CD4-positive, CD25-positive, alpha-beta regulatory T cell (primary cell): ENCODE data around the gene GPATCH4. TPM values are rescaled to one million over a fixed set of nuclear protein-coding genes. Genes with fewer than 3 reads are reported as not detected.
A peak's percentile ranks its signal among the peaks of the same experiment; 100 is the strongest.

ENCODE experiments used
- ATAC-seq, 2 donors: fragments of 150-1000 bp; cut with Tn5 transposase; one replicate each; pipeline ENCODE4 v1.10.0; 2021; ENCODE audit warnings: low read depth in 2 of 2, moderate number of reproducible peaks in 2 of 2, moderate library complexity in 1 of 2
- DNase-seq, 3 donors: peaks; one replicate each; pipeline versions ENCODE4 v3.0.0 to v3.0.0-alpha.2; 2012 to 2022; ENCODE audit warnings: mixed read lengths in 1 of 3
- H3K27ac ChIP-seq: one replicate; pipeline ENCODE4 v1.7.0; 2013; ENCODE audit warnings: mild to moderate bottlenecking, low read length; ENCODE audit not compliant: insufficient read depth, poor library complexity, severe bottlenecking
- H3K27me3 ChIP-seq: one replicate; pipeline ENCODE4 v1.7.0; 2013; ENCODE audit warnings: low read length; ENCODE audit not compliant: control insufficient read depth, insufficient read depth
- H3K36me3 ChIP-seq: one replicate; pipeline ENCODE4 v1.7.0; 2013; ENCODE audit warnings: mild to moderate bottlenecking, low read length, moderate library complexity; ENCODE audit not compliant: control insufficient read depth, insufficient read depth
- H3K4me1 ChIP-seq: 2 replicates; pipeline ENCODE4 v1.7.0; 2013; ENCODE audit warnings: mild to moderate bottlenecking, low read length; ENCODE audit not compliant: insufficient read depth, control insufficient read depth, poor library complexity, severe bottlenecking
- H3K4me3 ChIP-seq: one replicate; pipeline ENCODE4 v1.7.0; 2013; ENCODE audit warnings: low read depth, mild to moderate bottlenecking, low read length, moderate library complexity
- H3K9me3 ChIP-seq, 2 experiments: 1 replicate in 1 of 2; 2 replicates in 1 of 2; pipeline ENCODE4 v1.7.0; 2013; ENCODE audit warnings: low read length in 2 of 2, mild to moderate bottlenecking in 1 of 2, moderate library complexity in 1 of 2; ENCODE audit not compliant: control insufficient read depth in 2 of 2
- H3K27ac Mint-ChIP-seq, 3 donors: one replicate each; pipeline ENCODE4 v1.8.0; 2020 to 2022; ENCODE audit warnings: mild to moderate bottlenecking in 3 of 3, mixed read lengths in 3 of 3, moderate library complexity in 2 of 3
- H3K27me3 Mint-ChIP-seq: one replicate; pipeline ENCODE4 v1.8.0; 2022; ENCODE audit warnings: mild to moderate bottlenecking, mixed read lengths
- H3K36me3 Mint-ChIP-seq: one replicate; pipeline ENCODE4 v1.8.0; 2020; ENCODE audit warnings: mixed read lengths
- H3K4me1 Mint-ChIP-seq, 4 donors: one replicate each; pipeline ENCODE4 v1.8.0; 2020 to 2022; ENCODE audit warnings: mixed read lengths in 4 of 4, mild to moderate bottlenecking in 1 of 4
- H3K4me3 Mint-ChIP-seq, 4 donors: one replicate each; pipeline ENCODE4 v1.8.0; 2020 to 2022; ENCODE audit warnings: mild to moderate bottlenecking in 4 of 4, mixed read lengths in 4 of 4, moderate library complexity in 3 of 4
- H3K9me3 Mint-ChIP-seq, 7 donors: one replicate each; pipeline ENCODE4 v1.8.0; 2020 to 2022; ENCODE audit warnings: mixed read lengths in 7 of 7, mild to moderate bottlenecking in 3 of 7, moderate library complexity in 2 of 7
- polyA plus RNA-seq, 4 donors: library from polyadenylated mRNA; unstranded; fragments of 300-500 nt; fragmentation: Illumina TruSeq; gene quantifications; one replicate each; pipeline ENCODE4 v1.2.3, GENCODE V29; 2021
- total RNA-seq: library from RNA; stranded (reverse); gene quantifications from one replicate; pipeline ENCODE4 v1.2.3, GENCODE V29; 2022

GPATCH4 gene
- total and polyA plus RNA-seq, 5 donors from 2014 or later: 20.2 to 34.6 (median 27.6) TPM

DNA sequence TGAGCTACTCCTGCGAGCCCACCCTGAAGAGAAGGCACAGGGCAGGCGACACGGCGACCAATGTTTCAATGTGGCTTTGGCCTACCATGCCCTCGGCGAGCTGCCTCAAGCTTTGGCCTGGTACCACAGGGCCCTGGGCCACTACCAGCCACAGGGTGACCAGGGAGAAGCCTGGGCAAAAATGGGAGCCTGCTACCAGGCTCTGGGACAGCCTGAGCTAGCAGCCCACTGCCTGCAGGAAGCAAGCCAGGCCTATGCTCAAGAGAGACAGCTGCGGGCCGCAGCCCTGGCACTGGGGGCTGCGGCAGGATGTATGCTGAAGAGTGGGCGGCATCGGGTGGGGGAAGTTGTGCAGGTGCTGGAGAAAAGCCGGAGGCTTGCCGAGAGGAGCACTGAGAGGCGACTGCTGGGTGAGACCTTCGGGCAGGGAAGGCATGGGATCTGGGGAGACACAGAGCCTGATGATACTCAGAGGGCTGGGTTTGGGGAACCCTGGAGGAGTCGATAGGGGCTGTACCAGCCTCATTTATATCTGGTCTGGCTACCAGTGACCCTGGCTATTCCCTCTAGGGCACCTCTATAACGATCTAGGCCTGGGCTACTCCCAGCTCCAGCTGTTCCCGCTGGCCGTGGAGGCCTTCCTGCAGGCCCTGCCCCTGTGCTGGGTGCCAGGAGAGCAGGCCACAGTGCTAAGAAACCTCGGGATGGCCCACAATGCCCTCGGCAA, 19.5 kb downstream of the GPATCH4 start:
- peaks cover 5% of the 10 kb centered on the region for H3K4me1 ChIP-seq
- H3K9me3 ChIP-seq: no peaks in the 10 kb centered on the region
- no peaks in the 10 kb centered on the region for H3K27me3 ChIP-seq
- peak; percentile 53 to 68 for ATAC-seq
- no peaks in the 10 kb centered on the region for H3K27me3 Mint-ChIP-seq
- no peak overlapping the region for H3K4me3 ChIP-seq
- H3K27ac Mint-ChIP-seq: peak overlapping the region; percentile 88 to 93 (median 89)
- no peaks in the 10 kb centered on the region for H3K36me3 ChIP-seq
- H3K36me3 Mint-ChIP-seq: no peaks in the 10 kb centered on the region
- peak in 1 of 3 donors; percentile 65 for DNase-seq
- H3K9me3 Mint-ChIP-seq: no peaks in the 10 kb centered on the region
- peaks cover 2 to 12% (median 8%) of the 10 kb centered on the region in 4 donors for H3K4me1 Mint-ChIP-seq
- peak overlapping the region; percentile 81 to 88 (median 84) for H3K4me3 Mint-ChIP-seq
- H3K27ac ChIP-seq: no peak overlapping the region

DNA sequence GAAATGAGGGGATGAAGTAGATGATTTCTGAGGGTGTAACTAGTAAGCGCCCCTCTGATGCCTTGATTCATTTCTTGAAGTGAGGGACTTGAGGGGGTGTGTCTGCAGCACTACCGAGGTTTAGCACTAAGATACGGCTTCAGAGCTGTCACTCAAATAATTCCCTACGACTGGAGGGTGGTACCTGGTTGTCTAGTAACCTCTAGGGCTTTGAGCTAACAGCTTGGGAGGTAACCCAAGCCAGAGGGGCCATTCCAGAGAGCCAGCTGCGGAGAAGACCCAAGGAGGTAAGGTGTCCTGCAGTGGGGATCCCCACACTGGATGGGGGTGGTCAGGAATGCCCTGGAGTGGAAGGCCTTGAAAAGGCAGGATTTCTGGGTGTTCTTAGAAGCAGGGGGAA, 21.8 kb downstream of the GPATCH4 start, which contains the start of gene TTC24:
TSS of gene TTC24 (plus strand) at position 252 of the 400 bp plus-strand sequence. CDS start 1,642 bp downstream, outside the sequence.
- DNase-seq (no peak), ATAC-seq (no peak)
- Histone ChIP-seq H3K9me3 (no peaks in the 10 kb centered on the region), H3K36me3 (no peaks in the 10 kb centered on the region), H3K4me3 (no peak within 1 kb of the TSS), H3K4me1 (peaks cover 5% of the 10 kb centered on the region), H3K27ac (no peak within 1 kb of the TSS), H3K27me3 (peaks cover 2% of the 10 kb centered on the region)
- peaks cover 2 to 12% (median 8%) of the 10 kb centered on the region in 4 donors for H3K4me1 Mint-ChIP-seq
- H3K36me3 Mint-ChIP-seq: no peaks in the 10 kb centered on the region
- peaks cover 6% of the 10 kb centered on the region for H3K27me3 Mint-ChIP-seq
- H3K9me3 Mint-ChIP-seq: no peaks in the 10 kb centered on the region
- peak within 1 kb of the TSS in 1 of 3 donors; percentile 32 for H3K27ac Mint-ChIP-seq
- no peak within 1 kb of the TSS for H3K4me3 Mint-ChIP-seq

DNA sequence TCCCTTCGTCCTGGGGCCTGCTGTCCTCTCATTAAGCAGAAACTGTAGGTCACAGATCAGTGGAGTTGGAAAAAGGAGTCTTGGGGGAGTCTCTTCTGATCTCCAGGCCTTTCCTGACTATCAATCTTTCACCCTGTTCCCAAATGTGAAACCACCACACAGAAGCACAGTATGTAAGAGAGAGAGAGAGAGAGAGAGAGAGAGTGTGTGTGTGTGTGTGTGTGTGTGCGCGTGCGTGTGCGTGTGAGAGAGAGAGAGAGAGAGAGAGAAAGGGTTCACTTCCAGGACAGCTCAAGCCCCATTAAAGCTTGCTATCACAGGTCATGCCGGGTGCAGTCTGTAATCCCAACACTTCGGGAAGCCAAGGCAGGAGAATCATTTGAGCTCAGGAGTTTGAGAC, 23.2 kb downstream of the GPATCH4 start:
- peaks cover 0 to 10% (median 4%) of the 10 kb centered on the region in 4 donors for H3K4me1 Mint-ChIP-seq
- H3K27ac Mint-ChIP-seq: peak overlapping the region in 1 of 3 donors; percentile 79
- Histone ChIP-seq H3K4me1 (no peaks in the 10 kb centered on the region), H3K27ac (no peak overlapping the region), H3K27me3 (peaks cover 2% of the 10 kb centered on the region), H3K36me3 (no peaks in the 10 kb centered on the region), H3K4me3 (no peak overlapping the region), H3K9me3 (no peaks in the 10 kb centered on the region)
- H3K36me3 Mint-ChIP-seq: no peaks in the 10 kb centered on the region
- DNase-seq: no peak
- ATAC-seq: no peak
- H3K9me3 Mint-ChIP-seq: no peaks in the 10 kb centered on the region
- peaks cover 12% of the 10 kb centered on the region for H3K27me3 Mint-ChIP-seq
- H3K4me3 Mint-ChIP-seq: peak overlapping the region in 1 of 4 donors; percentile 28

DNA sequence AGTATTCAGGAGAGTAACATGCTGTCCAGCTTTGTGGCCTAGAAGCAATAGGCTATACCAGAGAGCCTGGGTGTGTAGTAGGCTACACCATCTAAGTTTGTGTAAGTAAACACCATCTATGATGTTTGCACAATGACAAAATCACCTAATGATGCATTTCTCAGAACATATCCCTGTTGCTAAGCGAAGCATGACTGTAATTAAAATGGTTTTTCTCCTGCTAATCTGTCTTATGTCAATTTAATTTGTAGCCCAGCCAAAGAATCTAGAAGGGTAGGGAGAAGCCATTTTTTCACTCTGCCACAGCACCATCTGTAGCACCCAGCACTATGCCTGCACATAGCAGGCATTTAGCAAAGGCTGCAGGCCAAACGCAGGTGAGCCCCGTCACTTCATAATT, 23.7 kb downstream of the GPATCH4 start:
- Histone ChIP-seq H3K27me3 (peaks cover 6% of the 10 kb centered on the region), H3K36me3 (no peaks in the 10 kb centered on the region), H3K4me3 (no peak overlapping the region), H3K4me1 (peaks cover 2% of the 10 kb centered on the region), H3K27ac (no peak overlapping the region), H3K9me3 (no peaks in the 10 kb centered on the region)
- ATAC-seq (no peak), DNase-seq (no peak)
- Mint-ChIP-seq H3K9me3 (peaks cover 0 to 4% (median 0%) of the 10 kb centered on the region in 7 donors), H3K4me1 (peaks cover under 1 to 14% (median 7%) of the 10 kb centered on the region in 4 donors), H3K4me3 (no peak overlapping the region), H3K27me3 (peaks cover 17% of the 10 kb centered on the region), H3K36me3 (no peaks in the 10 kb centered on the region), H3K27ac (peak overlapping the region in 1 of 3 donors; percentile 79)

DNA sequence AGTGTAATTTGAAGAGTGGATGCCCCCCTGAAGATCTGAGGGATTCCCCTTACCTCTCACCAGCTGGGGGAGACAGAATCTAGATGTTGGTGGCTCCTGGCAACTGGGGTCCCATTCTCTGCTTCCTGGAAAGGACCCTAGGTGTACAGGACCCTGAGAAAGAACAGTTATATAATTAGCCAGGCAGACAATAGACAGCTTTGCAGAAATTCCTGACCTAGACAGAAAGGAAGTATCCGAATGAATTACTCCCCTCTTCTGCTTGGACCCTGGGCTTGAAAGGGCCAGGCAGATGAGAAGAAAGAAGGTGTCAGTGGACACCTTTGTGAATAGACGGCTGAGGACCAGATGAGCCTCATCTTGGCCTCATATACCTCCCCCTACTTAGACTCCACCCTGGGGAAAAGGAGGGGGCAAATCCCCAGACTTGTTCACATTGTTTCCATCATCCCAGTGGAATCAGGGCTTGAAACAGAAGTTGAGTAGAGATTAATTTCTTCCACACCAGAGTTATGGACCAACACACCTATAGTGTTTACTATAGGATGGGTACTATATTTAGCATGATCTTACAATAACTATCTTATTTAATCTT, 27.1 kb downstream of the GPATCH4 start:
- H3K27me3 ChIP-seq: peaks cover 10% of the 10 kb centered on the region

DNA sequence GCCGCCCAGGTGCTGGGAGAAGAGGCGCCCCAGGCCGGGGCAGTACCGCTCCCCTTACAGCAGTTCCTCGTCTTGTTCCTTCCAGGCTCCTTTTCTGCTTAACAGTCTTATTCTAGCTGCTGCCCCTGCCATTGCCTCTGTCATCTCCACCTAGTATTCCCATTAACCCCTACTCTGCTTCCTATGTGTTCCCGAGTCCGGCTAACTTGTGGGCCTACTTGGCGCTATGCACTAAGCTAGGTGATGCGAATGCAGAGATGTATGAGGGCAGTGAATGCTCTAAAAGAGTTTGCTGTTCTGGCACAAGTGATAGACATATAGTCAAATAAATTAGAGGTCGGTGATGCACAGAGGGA, 28.6 kb downstream of the GPATCH4 start:
- Mint-ChIP-seq H3K4me1 (peaks cover 8 to 20% (median 13%) of the 10 kb centered on the region in 4 donors), H3K27ac (peak overlapping the region in 1 of 3 donors; percentile 59), H3K27me3 (peaks cover 30% of the 10 kb centered on the region), H3K4me3 (peak overlapping the region; percentile 40 to 94 (median 86)), H3K9me3 (peaks cover 0 to 4% (median 0%) of the 10 kb centered on the region in 7 donors), H3K36me3 (no peaks in the 10 kb centered on the region)
- DNase-seq (no peak), ATAC-seq (no peak)
- H3K27ac ChIP-seq: no peak overlapping the region
- no peaks in the 10 kb centered on the region for H3K9me3 ChIP-seq
- H3K27me3 ChIP-seq: peaks cover 10% of the 10 kb centered on the region
- no peaks in the 10 kb centered on the region for H3K36me3 ChIP-seq
- H3K4me3 ChIP-seq: peak overlapping the region; percentile 35
- H3K4me1 ChIP-seq: peaks cover 10% of the 10 kb centered on the region

More for the DNA sequence above, 27.1 kb downstream of the GPATCH4 start:
- H3K9me3 Mint-ChIP-seq: peaks cover 0 to 4% (median 0%) of the 10 kb centered on the region in 7 donors
- no peaks in the 10 kb centered on the region for H3K9me3 ChIP-seq
- H3K4me3 ChIP-seq: no peak overlapping the region
- no peaks in the 10 kb centered on the region for H3K36me3 ChIP-seq
- DNase-seq (no peak), ATAC-seq (no peak)
- peaks cover 10% of the 10 kb centered on the region for H3K4me1 ChIP-seq
- peaks cover 8 to 20% (median 13%) of the 10 kb centered on the region in 4 donors for H3K4me1 Mint-ChIP-seq
- no peak overlapping the region for H3K27ac Mint-ChIP-seq
- no peaks in the 10 kb centered on the region for H3K36me3 Mint-ChIP-seq
- peaks cover 30% of the 10 kb centered on the region for H3K27me3 Mint-ChIP-seq
- no peak overlapping the region for H3K4me3 Mint-ChIP-seq
- no peak overlapping the region for H3K27ac ChIP-seq

DNA sequence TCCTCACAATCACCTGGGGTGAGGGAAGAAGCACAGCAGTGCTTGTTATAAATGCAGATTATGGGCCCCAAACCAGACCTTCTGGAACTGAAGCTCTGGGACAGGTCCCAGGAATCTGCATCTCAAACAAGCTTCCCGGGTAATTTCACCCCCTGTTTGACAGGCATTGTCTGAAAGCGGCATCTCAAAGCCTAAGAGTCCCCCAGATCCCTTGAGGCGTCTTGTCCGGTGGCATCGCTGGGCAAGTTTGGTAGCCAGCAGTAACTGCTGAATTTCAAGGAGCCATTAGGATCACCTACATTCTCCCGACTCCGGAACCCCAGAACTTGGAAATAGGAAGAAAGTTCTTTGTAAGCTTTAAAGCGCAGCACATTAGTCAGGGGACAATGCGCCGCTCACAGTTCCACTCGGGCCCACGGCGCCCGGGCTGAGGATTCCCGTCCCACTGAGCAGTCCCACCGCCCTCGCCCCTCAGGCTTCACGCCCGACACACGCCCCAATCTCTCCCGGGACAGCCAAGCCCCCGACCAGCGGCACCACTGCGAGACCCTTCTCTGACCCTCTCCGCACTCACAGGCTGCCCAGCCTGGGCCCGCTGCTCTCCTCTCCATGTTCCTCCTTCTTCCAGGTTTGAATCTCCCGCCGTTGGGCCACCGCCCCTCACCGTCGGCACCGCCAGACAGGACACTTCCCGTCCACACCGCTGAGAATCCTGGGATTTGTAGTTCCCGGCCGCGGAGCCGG, 29.2 kb downstream of the GPATCH4 start, which contains the start of gene IQGAP3:
TSS of gene IQGAP3 (minus strand) at position 647 of the 744 bp plus-strand sequence. CDS start at position 611, 36 bp downstream.
- no peaks in the 10 kb centered on the region for H3K36me3 ChIP-seq
- H3K9me3 ChIP-seq: no peaks in the 10 kb centered on the region
- Mint-ChIP-seq H3K27ac (peak within 1 kb of the TSS in 2 of 3 donors; percentile 58 to 59), H3K36me3 (no peaks in the 10 kb centered on the region), H3K4me3 (peak within 1 kb of the TSS; percentile 40 to 94 (median 86)), H3K27me3 (peaks cover 30% of the 10 kb centered on the region), H3K9me3 (peaks cover 0 to 4% (median 0%) of the 10 kb centered on the region in 7 donors), H3K4me1 (peaks cover 8 to 20% (median 13%) of the 10 kb centered on the region in 4 donors)
- H3K4me3 ChIP-seq: peak within 1 kb of the TSS; percentile 35
- peak; percentile 84 to 86 for ATAC-seq
- DNase-seq: peak; percentile 70 to 84 (median 72)
- peaks cover 10% of the 10 kb centered on the region for H3K4me1 ChIP-seq
- H3K27ac ChIP-seq: no peak within 1 kb of the TSS
- peaks cover 10% of the 10 kb centered on the region for H3K27me3 ChIP-seq
